CD8-positive, alpha-beta memory T cell (primary cell): ENCODE results near the gene MYB. TPM values are rescaled to one million over a fixed set of nuclear protein-coding genes. Genes with fewer than 3 reads are reported as not detected.
A peak's percentile ranks its signal among the peaks of the same experiment; 100 is the strongest.

Experiments used
- CTCF ChIA-PET: fragments of 350-600 bp; sonication (Branson Sonifier 250); formaldehyde crosslinking; loops from one replicate; lab custom pipeline; 2021; ENCODE audit warnings: antibody characterized with exemption; lab: Charles Lee
- POLR2A ChIA-PET: fragments of 350-600 bp; sonication (Branson Sonifier 250); formaldehyde crosslinking; loops from one replicate; lab custom pipeline; 2021; ENCODE audit warnings: antibody characterized with exemption; lab: Charles Lee
- DNase-seq, 5 donors: peaks; one replicate each; pipeline versions ENCODE4 v3.0.0 to v3.0.0-alpha.2; 2020 to 2022; ENCODE audit warnings: mixed read lengths in 1 of 5
- H3K27ac ChIP-seq: one replicate; pipeline ENCODE4 v1.7.0; 2013; ENCODE audit warnings: low read depth, mild to moderate bottlenecking, low read length, moderate library complexity
- H3K27me3 ChIP-seq: 2 replicates; pipeline ENCODE4 v1.7.0; 2013; ENCODE audit warnings: low read length, mild to moderate bottlenecking; ENCODE audit not compliant: insufficient read depth, poor library complexity, severe bottlenecking
- H3K36me3 ChIP-seq: 2 replicates; pipeline ENCODE4 v1.7.0; 2013; ENCODE audit warnings: mild to moderate bottlenecking, low read length, moderate library complexity; ENCODE audit not compliant: insufficient read depth
- H3K4me1 ChIP-seq: 2 replicates; pipeline ENCODE4 v1.7.0; 2013; ENCODE audit warnings: mild to moderate bottlenecking, low read length, moderate library complexity; ENCODE audit not compliant: insufficient read depth
- H3K4me3 ChIP-seq: 2 replicates; pipeline ENCODE4 v1.7.0; 2013; ENCODE audit warnings: mild to moderate bottlenecking, low read length
- H3K9me3 ChIP-seq: 2 replicates; pipeline ENCODE4 v1.7.0; 2013; ENCODE audit warnings: mild to moderate bottlenecking, low read length
- H3K27ac Mint-ChIP-seq, 8 donors: one replicate each; pipeline ENCODE4 v1.8.0; 2020 to 2021; ENCODE audit warnings: mixed read lengths in 8 of 8, mild to moderate bottlenecking in 6 of 8, inconsistent platforms in 3 of 8, moderate library complexity in 3 of 8
- H3K27me3 Mint-ChIP-seq, 2 donors: one replicate each; pipeline ENCODE4 v1.8.0; 2020 to 2021; ENCODE audit warnings: mixed read lengths in 2 of 2, mild to moderate bottlenecking in 1 of 2, moderate library complexity in 1 of 2
- H3K36me3 Mint-ChIP-seq, 3 donors: one replicate each; pipeline ENCODE4 v1.8.0; 2020 to 2021; ENCODE audit warnings: mixed read lengths in 3 of 3, inconsistent platforms in 1 of 3, mild to moderate bottlenecking in 1 of 3
- H3K4me1 Mint-ChIP-seq, 3 donors: one replicate each; pipeline ENCODE4 v1.8.0; 2020 to 2021; ENCODE audit warnings: mixed read lengths in 3 of 3, inconsistent platforms in 1 of 3, mild to moderate bottlenecking in 1 of 3
- H3K4me3 Mint-ChIP-seq, 7 donors: one replicate each; pipeline ENCODE4 v1.8.0; 2020 to 2021; ENCODE audit warnings: mixed read lengths in 7 of 7, mild to moderate bottlenecking in 6 of 7, moderate library complexity in 4 of 7, inconsistent platforms in 2 of 7
- H3K9me3 Mint-ChIP-seq, 5 donors: one replicate each; pipeline ENCODE4 v1.8.0; 2020 to 2022; ENCODE audit warnings: mixed read lengths in 5 of 5, mild to moderate bottlenecking in 3 of 5, moderate library complexity in 2 of 5, inconsistent platforms in 1 of 5
- polyA plus RNA-seq: library from polyadenylated mRNA; unstranded; fragments of 300-500 nt; fragmentation: Illumina TruSeq; gene quantifications from one replicate; pipeline ENCODE4 v1.2.3, GENCODE V29; 2021
- total RNA-seq, 2 experiments: library from RNA; stranded (reverse); gene quantifications; one replicate each; pipeline ENCODE4 v1.2.3, GENCODE V29; 2021

MYB gene
- total and polyA plus RNA-seq, 3 experiments from 2014 or later: 1.3 to 44.2 (median 42.3) TPM

DNA sequence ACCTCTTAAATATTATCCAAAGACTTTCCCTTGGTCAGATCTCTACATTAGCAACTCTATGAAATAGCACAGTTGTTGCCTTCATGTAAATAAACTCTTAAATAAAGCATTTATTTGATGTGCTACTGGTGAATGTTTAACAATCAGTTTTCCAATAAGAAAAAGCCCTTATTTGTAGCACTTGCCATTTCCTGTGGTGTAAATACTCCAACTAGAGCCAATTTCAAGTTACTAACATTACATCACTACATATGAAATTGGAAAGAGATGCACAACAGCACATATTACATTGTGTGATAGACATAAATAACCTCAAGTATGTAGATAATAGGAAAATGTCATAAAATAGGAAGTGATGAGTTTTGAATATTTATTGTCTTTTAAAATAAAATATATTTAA lies 5.0 kb upstream of the MYB start:
- Mint-ChIP-seq H3K4me3 (no peak overlapping the region), H3K27ac (no peak overlapping the region), H3K9me3 (no peaks in the 10 kb centered on the region), H3K27me3 (no peaks in the 10 kb centered on the region), H3K36me3 (peaks cover 0 to 2% (median 0%) of the 10 kb centered on the region in 3 donors), H3K4me1 (peaks cover 4 to 8% (median 5%) of the 10 kb centered on the region in 3 donors)
- Histone ChIP-seq H3K36me3 (no peaks in the 10 kb centered on the region), H3K4me1 (peaks cover 10% of the 10 kb centered on the region), H3K27me3 (no peaks in the 10 kb centered on the region), H3K9me3 (no peaks in the 10 kb centered on the region), H3K27ac (no peak overlapping the region), H3K4me3 (no peak overlapping the region)
- ChIA-PET CTCF (no interaction called here), POLR2A (no interaction called here)
- DNase-seq: no peak

DNA sequence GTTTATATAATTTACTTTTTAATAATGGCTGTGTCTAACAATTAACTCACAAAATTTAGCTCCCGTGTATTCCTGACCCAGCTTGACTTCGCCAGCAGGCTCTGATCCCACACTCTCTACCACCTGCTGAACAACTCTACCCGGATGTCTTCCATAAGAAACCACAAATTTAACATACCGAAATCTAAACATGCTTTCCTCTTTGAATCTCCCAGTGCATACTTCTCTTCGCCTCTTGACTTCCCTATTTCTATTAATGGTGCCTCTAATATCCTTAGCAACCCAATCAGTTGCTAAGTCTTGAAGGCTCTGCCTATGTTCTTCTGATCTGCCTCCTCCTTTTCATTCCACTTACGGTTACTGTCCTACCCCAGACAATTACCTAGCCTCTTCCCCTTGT lies 4.6 kb upstream of the MYB start:
- Mint-ChIP-seq H3K4me1 (peaks cover 4 to 8% (median 5%) of the 10 kb centered on the region in 3 donors), H3K36me3 (peaks cover 0 to 2% (median 0%) of the 10 kb centered on the region in 3 donors), H3K4me3 (no peak overlapping the region), H3K27ac (no peak overlapping the region), H3K9me3 (no peaks in the 10 kb centered on the region), H3K27me3 (no peaks in the 10 kb centered on the region)
- DNase-seq: no peak
- Histone ChIP-seq H3K27me3 (no peaks in the 10 kb centered on the region), H3K4me1 (peaks cover 10% of the 10 kb centered on the region), H3K27ac (no peak overlapping the region), H3K9me3 (no peaks in the 10 kb centered on the region), H3K36me3 (no peaks in the 10 kb centered on the region), H3K4me3 (no peak overlapping the region)
- ChIA-PET POLR2A (no interaction called here), CTCF (no interaction called here)

DNA sequence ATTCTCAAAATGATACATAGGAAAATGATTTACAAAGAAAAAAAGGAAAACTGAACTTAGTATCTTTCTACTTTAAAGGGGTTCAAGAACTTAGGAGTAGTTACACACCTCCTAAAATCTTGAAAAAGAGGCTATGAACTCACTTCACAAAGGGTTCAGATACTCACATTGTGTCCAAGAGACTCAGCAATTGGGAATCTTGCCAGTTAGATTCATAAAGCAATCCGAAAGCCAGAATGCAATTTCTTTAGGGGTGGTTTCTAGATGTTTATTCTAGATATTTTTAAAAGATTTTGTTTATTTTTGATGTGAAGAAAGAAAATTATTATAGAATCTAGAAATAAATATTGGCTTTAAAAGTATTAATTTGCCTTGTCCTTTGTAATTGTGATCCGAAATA lies 1.7 kb upstream of the MYB start:
- ChIA-PET CTCF (no interaction called here), POLR2A (interaction anchor here (0.8 kb wide), 1 partner anchor 117 kb away, joined by 4 read pairs; no protein-coding TSS in a partner anchor)
- peaks cover 21 to 26% (median 23%) of the 10 kb centered on the region in 3 donors for H3K4me1 Mint-ChIP-seq
- H3K4me1 ChIP-seq: peaks cover 14% of the 10 kb centered on the region
- H3K27ac ChIP-seq: no peak overlapping the region
- H3K27me3 ChIP-seq: no peaks in the 10 kb centered on the region
- no peak overlapping the region for H3K4me3 ChIP-seq
- peaks cover 0 to 10% (median 0%) of the 10 kb centered on the region in 3 donors for H3K36me3 Mint-ChIP-seq
- peak overlapping the region in 2 of 8 donors; percentile 80 to 91 for H3K27ac Mint-ChIP-seq
- H3K36me3 ChIP-seq: no peaks in the 10 kb centered on the region
- peak overlapping the region in 2 of 7 donors; percentile 32 to 57 for H3K4me3 Mint-ChIP-seq
- H3K9me3 Mint-ChIP-seq: no peaks in the 10 kb centered on the region
- no peaks in the 10 kb centered on the region for H3K27me3 Mint-ChIP-seq
- no peak for DNase-seq
- no peaks in the 10 kb centered on the region for H3K9me3 ChIP-seq

DNA sequence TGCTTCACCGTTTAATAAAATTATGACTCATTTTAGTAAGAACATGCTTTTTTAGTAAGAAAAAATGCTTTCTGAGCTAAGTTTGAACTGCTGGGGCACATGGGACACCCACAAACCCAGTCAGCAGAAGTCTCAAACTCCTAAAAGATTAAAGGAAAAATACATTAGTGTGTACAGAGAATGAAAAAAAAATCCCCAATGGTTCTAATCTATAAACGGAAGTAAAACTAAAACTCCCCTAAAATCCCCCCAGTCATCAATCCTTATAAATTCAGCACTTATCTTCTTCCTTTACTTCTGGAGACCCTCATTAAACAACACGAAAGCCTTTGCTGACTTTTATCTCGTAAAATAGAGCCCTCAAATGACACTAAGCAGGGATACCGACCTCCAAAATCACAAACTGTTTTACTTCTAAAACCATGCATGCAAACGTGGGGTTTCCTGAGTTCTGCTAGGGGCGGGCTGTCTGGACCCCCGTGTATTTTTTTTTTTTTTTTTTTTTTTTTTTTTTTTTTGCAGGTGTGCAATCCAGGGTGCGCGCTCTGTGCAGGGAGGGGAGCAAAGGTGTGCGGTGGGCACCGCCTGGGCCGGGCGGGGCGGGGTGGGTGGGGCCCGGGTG lies 1.1 kb upstream of the MYB start:
- peak in 1 of 5 donors; percentile 46 for DNase-seq
- ChIA-PET POLR2A (interaction anchor here (1.3 kb wide), 1 partner anchor 92 kb away, joined by 4 read pairs; no protein-coding TSS in a partner anchor), CTCF (interaction anchor here (1.0 to 1.9 kb wide), 3 partner anchors 17 to 92 kb away, joined by 3 to 5 read pairs (median 4); no protein-coding TSS in a partner anchor)
- Histone ChIP-seq H3K27me3 (no peaks in the 10 kb centered on the region), H3K4me3 (peak overlapping the region; percentile 40), H3K4me1 (peaks cover 14% of the 10 kb centered on the region), H3K27ac (peak overlapping the region; percentile 20), H3K36me3 (no peaks in the 10 kb centered on the region), H3K9me3 (no peaks in the 10 kb centered on the region)
- H3K36me3 Mint-ChIP-seq: peaks cover 0 to 10% (median 0%) of the 10 kb centered on the region in 3 donors
- H3K27ac Mint-ChIP-seq: peak overlapping the region; percentile 56 to 91 (median 82)
- H3K4me1 Mint-ChIP-seq: peaks cover 21 to 26% (median 23%) of the 10 kb centered on the region in 3 donors
- peak overlapping the region; percentile 82 to 94 (median 90) for H3K4me3 Mint-ChIP-seq
- H3K9me3 Mint-ChIP-seq: no peaks in the 10 kb centered on the region
- no peaks in the 10 kb centered on the region for H3K27me3 Mint-ChIP-seq

DNA sequence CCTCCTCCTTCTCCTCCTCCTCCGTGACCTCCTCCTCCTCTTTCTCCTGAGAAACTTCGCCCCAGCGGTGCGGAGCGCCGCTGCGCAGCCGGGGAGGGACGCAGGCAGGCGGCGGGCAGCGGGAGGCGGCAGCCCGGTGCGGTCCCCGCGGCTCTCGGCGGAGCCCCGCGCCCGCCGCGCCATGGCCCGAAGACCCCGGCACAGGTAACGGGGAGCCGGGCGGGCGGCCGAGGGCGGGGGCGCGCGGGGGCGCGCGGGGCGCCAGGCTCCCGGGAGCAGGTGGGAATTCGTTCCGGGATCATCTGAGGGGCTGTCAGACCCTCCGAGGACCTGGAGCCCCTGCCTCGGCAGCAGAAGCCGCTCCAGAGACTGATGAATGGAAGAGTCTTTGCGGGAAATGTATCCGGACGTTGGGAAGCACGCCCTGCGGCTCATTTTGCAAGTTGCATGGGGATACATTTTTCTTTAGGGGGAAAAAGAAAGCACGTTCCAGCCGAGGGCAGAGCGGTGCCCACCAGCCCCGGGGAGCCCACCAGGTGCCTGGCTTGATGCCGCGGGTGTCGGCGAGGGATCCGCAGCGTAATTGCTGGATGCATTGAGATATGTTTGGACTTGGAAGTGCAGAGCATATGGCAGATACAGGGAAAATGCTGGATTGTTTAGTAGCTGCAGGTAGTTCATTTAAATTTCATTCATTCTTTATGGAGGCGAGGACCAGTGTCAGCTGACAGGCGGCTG lies 394 bp downstream of the MYB start:
- POLR2A ChIA-PET: interaction anchor here (1.0 to 1.3 kb wide), 3 partner anchors 94 to 127 kb away, joined by 3 to 7 read pairs (median 4); partner anchors contain the start of gene HBS1L
- Histone ChIP-seq H3K4me1 (peaks cover 14% of the 10 kb centered on the region), H3K9me3 (no peaks in the 10 kb centered on the region), H3K27ac (peak overlapping the region; percentile 62), H3K4me3 (peak overlapping the region; percentile 73), H3K27me3 (no peaks in the 10 kb centered on the region), H3K36me3 (no peaks in the 10 kb centered on the region)
- CTCF ChIA-PET: interaction anchor here (0.8 to 3.8 kb wide), 7 partner anchors 13 to 94 kb away, joined by 3 to 27 read pairs (median 4); no protein-coding TSS in a partner anchor
- Mint-ChIP-seq H3K9me3 (no peaks in the 10 kb centered on the region), H3K4me3 (peak overlapping the region; percentile 83 to 100 (median 92)), H3K36me3 (peaks cover 0 to 10% (median 0%) of the 10 kb centered on the region in 3 donors), H3K27ac (peak overlapping the region in 6 of 8 donors; percentile 37 to 88 (median 72)), H3K4me1 (peaks cover 21 to 26% (median 23%) of the 10 kb centered on the region in 3 donors), H3K27me3 (no peaks in the 10 kb centered on the region)
- peak in 2 of 5 donors; percentile 40 to 46 for DNase-seq

DNA sequence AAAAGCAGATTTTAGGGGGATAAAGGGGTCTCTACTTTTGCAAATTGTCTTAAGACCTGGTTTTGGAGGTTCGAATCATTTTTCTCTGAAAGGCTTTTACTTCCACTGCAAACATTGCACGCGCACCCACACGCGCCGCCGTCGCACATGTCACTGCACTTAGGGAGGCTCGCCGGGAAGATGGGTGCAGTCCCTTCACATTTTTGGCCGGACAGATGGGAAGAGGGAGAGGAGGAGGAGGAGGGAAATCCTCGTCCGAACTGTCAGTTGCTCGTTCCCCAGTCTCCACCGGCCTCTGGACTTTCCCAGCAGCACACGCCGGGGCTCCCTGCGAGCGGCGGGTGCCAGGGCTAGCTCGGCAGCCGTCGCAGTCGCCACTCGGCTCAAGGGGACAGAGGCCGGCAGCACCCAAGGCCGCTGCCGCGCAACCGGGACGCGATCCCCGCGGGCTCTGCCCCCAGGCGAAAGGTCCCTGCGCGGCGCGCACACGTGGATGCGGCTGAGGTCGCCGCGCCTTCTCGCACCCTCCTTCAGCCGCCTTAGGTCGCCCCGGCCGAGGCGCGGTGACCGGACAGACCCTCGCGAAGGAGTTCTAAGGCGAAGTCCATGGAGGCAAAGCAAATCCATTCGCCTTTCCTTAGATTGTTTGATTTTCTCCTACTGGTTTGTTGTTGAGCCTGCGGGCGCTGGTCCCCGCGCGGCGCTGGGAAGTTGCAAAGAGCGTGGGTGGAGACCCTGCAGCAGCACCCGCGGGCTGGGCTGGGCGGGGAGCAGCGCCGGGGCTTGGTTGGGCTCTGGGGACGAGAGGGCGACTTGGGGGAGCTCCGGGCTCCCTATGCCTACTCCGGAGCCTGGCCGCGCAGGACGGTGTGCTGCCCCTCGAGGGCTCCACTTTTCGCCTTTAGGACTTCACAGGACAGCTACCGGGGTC lies 1.2 kb downstream of the MYB start:
- H3K27ac ChIP-seq: peak overlapping the region; percentile 62
- H3K27me3 ChIP-seq: no peaks in the 10 kb centered on the region
- H3K4me3 ChIP-seq: peak overlapping the region; percentile 73
- H3K27ac Mint-ChIP-seq: peak overlapping the region in 5 of 8 donors; percentile 37 to 88 (median 87)
- DNase-seq: peak; percentile 15 to 55 (median 31)
- H3K36me3 Mint-ChIP-seq: peaks cover 0 to 10% (median 0%) of the 10 kb centered on the region in 3 donors
- no peaks in the 10 kb centered on the region for H3K27me3 Mint-ChIP-seq
- peak overlapping the region; percentile 83 to 100 (median 92) for H3K4me3 Mint-ChIP-seq
- no peaks in the 10 kb centered on the region for H3K9me3 ChIP-seq
- H3K4me1 Mint-ChIP-seq: peaks cover 21 to 26% (median 23%) of the 10 kb centered on the region in 3 donors
- H3K36me3 ChIP-seq: no peaks in the 10 kb centered on the region
- no peaks in the 10 kb centered on the region for H3K9me3 Mint-ChIP-seq
- CTCF ChIA-PET: interaction anchor here (1.2 to 3.8 kb wide), 7 partner anchors 10 to 178 kb away, joined by 4 to 27 read pairs (median 14); no protein-coding TSS in a partner anchor
- POLR2A ChIA-PET: interaction anchor here (0.6 to 1.6 kb wide), 4 partner anchors 35 to 128 kb away, joined by 3 to 5 read pairs (median 4); partner anchors contain the start of gene HBS1L
- peaks cover 14% of the 10 kb centered on the region for H3K4me1 ChIP-seq

DNA sequence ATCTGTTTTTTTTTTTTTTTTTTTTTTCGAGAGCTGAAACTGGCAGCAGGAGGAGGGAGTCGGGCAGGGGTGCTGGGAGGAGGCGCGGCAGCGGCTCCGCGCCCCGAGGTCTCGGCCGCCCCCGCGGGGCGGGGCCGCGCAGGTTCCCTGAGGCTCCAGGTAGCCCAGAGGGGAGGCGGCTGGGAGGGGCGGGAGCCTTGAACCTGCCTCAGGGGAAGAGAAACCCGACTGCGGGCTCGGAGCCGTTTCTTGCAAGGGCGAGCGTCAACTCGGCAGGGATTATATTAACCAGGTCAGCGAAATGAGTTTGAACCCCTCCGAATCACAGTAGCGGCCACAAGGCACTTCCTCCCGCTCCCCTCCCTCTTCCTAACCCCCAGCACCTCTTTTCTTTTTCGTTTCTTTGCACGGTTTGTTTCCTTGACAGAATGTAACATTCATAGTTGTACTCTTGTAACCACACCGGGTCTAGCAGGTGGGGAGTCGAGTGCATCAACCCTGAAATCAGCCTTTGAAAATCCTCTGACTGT lies 2.0 kb downstream of the MYB start:
- peak overlapping the region; percentile 62 for H3K27ac ChIP-seq
- POLR2A ChIA-PET: interaction anchor here (0.6 to 1.6 kb wide), 3 partner anchors 36 to 120 kb away, joined by 3 to 5 read pairs (median 4); no protein-coding TSS in a partner anchor
- peak overlapping the region; percentile 15 to 80 (median 42) for H3K27ac Mint-ChIP-seq

More for the DNA sequence above, 2.0 kb downstream of the MYB start:
- H3K27me3 ChIP-seq: no peaks in the 10 kb centered on the region
- H3K36me3 ChIP-seq: no peaks in the 10 kb centered on the region
- Mint-ChIP-seq H3K4me1 (peaks cover 21 to 26% (median 23%) of the 10 kb centered on the region in 3 donors), H3K36me3 (peaks cover 0 to 10% (median 0%) of the 10 kb centered on the region in 3 donors), H3K9me3 (no peaks in the 10 kb centered on the region), H3K27me3 (no peaks in the 10 kb centered on the region), H3K4me3 (peak overlapping the region; percentile 83 to 100 (median 92))
- CTCF ChIA-PET: interaction anchor here (0.7 to 3.8 kb wide), 22 partner anchors 10 to 223 kb away, joined by 3 to 27 read pairs (median 4); no protein-coding TSS in a partner anchor
- DNase-seq: peak; percentile 45 to 72 (median 60)
- H3K9me3 ChIP-seq: no peaks in the 10 kb centered on the region
- peak overlapping the region; percentile 73 for H3K4me3 ChIP-seq
- H3K4me1 ChIP-seq: peaks cover 14% of the 10 kb centered on the region
